ENCODE measurements around the gene GATC.

- TF ChIP-seq CTCF (IDR thresholded peaks at IDR 0.05; ENCODE audit: low read depth, low read length) (no peak), POLR2A (IDR thresholded peaks at IDR 0.05; ENCODE audit: extremely low read depth, insufficient read length) (no peak), MYC (IDR thresholded peaks at IDR 0.05; ENCODE audit: low read depth, low read length) (no peak)
These were observed 33.2 kb downstream of the GATC start for GRCh38 chr12:120479458-120479857.

All from NB4 (cell line).